Upper lobe of right lung (tissue), 1 donor: ENCODE measurements around the gene LDLRAP1. TPM values are rescaled to one million over a fixed set of nuclear protein-coding genes. Genes with fewer than 3 reads are reported as not detected.

Experiments
- ATAC-seq: fragments of 200-7000 bp; cut with Tn5 transposase; one replicate; pipeline ENCODE4 v1.9.1; 2020; ENCODE audit warnings: mild to moderate bottlenecking, moderate library complexity
- DNase-seq: peaks from one replicate; pipeline ENCODE4 v3.0.0-alpha.2; 2020
- H3K27ac ChIP-seq: fragments of 200-600 bp; one replicate; pipeline ENCODE4 v1.8.0; 2022
- H3K27me3 ChIP-seq: fragments of 200-600 bp; one replicate; pipeline ENCODE4 v1.8.0; 2022; ENCODE audit warnings: mild to moderate bottlenecking
- H3K36me3 ChIP-seq: fragments of 200-600 bp; one replicate; pipeline ENCODE4 v1.8.0; 2022
- H3K4me1 ChIP-seq: fragments of 200-600 bp; one replicate; pipeline ENCODE4 v1.8.0; 2022
- H3K4me3 ChIP-seq: fragments of 200-600 bp; one replicate; pipeline ENCODE4 v1.8.0; 2022; ENCODE audit warnings: mild to moderate bottlenecking
- H3K9me3 ChIP-seq: fragments of 200-600 bp; one replicate; pipeline ENCODE4 v1.8.0; 2022
- CTCF ChIP-seq: fragments of 200-600 bp; IDR thresholded peaks from one replicate; pipeline ENCODE4 v1.8.0; 2022; ENCODE audit warnings: antibody characterized with exemption
- intact Hi-C: fragments of 100-400 bp; cut with DNase I; formaldehyde crosslinking; loops from one replicate; pipeline ENCODE4 v1.11.0; 2022
- total RNA-seq: library from RNA; stranded (reverse); fragmentation: NEBNext Ultra II Directional; extraction: Animal tissue kit (Norgen Biotek cat#: 25700); gene quantifications from one replicate; pipeline ENCODE4 v1.2.1, GENCODE V29; 2021
- donor health status: DM: no; HTN: yes; CAD: no; lungs with severe emphysema.

LDLRAP1 gene
- total RNA-seq, 1 donor from 2014 or later: 35.1 TPM

DNA sequence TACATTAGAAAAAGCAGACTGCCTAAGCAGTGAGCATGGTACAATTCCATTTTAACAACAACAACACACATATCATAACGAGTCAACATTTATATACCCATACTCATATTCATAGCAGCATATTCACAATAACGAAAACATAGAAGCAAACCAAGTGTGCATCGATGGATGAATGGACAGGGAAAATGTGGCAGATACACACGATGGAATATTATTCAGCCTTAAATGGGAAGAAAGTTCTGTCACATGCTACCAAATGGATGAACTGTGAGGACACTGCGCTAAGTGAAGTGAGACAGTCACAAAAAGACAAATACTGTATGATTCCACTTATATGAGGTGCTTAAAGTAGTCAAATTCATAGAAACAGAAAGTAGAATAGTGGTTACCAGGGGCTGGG, 63.7 kb downstream of the LDLRAP1 start:
- Histone ChIP-seq H3K9me3 (no peaks in the 10 kb centered on the region), H3K36me3 (no peaks in the 10 kb centered on the region), H3K27me3 (no peaks in the 10 kb centered on the region), H3K27ac (no peak overlapping the region), H3K4me1 (peaks cover 11% of the 10 kb centered on the region), H3K4me3 (no peak overlapping the region)
- intact Hi-C loops: no loop called here
- ATAC-seq (no peak), DNase-seq (no peak)
- TF ChIP-seq CTCF: no peak

- Histone ChIP-seq H3K4me3 (peak overlapping the region; percentile 21), H3K4me1 (peaks cover 11% of the 10 kb centered on the region), H3K36me3 (no peaks in the 10 kb centered on the region), H3K27ac (no peak overlapping the region), H3K27me3 (no peaks in the 10 kb centered on the region), H3K9me3 (no peaks in the 10 kb centered on the region)
- TF ChIP-seq CTCF: peak; percentile 60
- intact Hi-C loops: no loop called here
- ATAC-seq (peak; percentile 97), DNase-seq (peak; percentile 89)
These were observed 65.2 kb downstream of the LDLRAP1 start for GRCh38 chr1:25608488-25609178.

- no peak overlapping the region for H3K27ac ChIP-seq
- H3K4me3 ChIP-seq: no peak overlapping the region
- H3K9me3 ChIP-seq: no peaks in the 10 kb centered on the region
- H3K4me1 ChIP-seq: peaks cover 11% of the 10 kb centered on the region
- no peak for TF ChIP-seq CTCF
- DNase-seq (no peak), ATAC-seq (no peak)
- H3K36me3 ChIP-seq: no peaks in the 10 kb centered on the region
- intact Hi-C loops: loop anchor here (10.0 kb wide), 1 partner anchor 185 kb away; no protein-coding TSS in a partner anchor
- H3K27me3 ChIP-seq: no peaks in the 10 kb centered on the region
These were observed 66.5 kb downstream of the LDLRAP1 start for GRCh38 chr1:25609921-25610320.

DNA sequence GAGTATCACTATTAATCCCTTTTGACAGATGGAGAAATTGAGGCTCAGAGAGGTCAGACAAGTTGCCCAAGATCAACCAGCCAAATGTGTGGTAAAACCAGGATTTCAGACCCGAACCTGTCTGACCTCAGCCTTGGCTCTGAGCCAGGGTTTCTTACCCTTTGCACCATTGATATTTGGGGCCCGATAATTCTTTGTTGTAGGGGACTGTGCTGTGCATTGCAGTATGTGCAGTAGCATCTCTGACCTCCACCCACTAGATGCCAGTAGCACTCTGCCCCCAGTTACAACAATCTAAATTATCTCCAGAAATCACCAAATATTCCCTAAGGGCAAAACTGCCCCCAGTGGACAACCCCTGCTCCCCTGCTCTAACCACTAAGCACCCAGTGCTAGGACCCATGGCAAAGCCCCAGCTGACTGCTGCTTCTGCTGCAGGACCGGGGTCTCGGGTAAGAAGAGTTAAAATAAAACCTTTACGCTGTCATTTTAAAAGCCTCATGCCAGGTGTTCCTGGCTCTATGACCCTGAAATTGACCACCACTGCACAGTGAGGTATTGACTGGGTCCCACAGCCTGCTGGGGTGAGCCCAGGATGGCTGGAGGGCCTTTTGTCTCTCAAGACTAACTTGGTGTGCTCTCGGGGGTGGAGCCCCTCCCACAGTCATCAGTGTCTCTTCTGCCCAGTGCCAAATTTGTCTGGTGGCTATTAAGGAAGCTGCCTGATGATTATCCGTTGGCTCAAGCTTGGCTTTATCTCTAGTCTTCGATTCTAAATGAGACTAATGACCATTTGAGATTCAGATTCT, 67.6 kb downstream of the LDLRAP1 start:
- ATAC-seq (no peak), DNase-seq (no peak)
- Histone ChIP-seq H3K4me3 (no peak overlapping the region), H3K27ac (no peak overlapping the region), H3K4me1 (peaks cover 11% of the 10 kb centered on the region), H3K36me3 (no peaks in the 10 kb centered on the region), H3K27me3 (no peaks in the 10 kb centered on the region), H3K9me3 (no peaks in the 10 kb centered on the region)
- peak; percentile 17 for TF ChIP-seq CTCF
- intact Hi-C loops: loop anchor here (10.0 kb wide), 1 partner anchor 184 kb away; no protein-coding TSS in a partner anchor

- no peak for TF ChIP-seq CTCF
- DNase-seq: no peak
- no peaks in the 10 kb centered on the region for H3K27me3 ChIP-seq
- H3K4me1 ChIP-seq: peaks cover 11% of the 10 kb centered on the region
- intact Hi-C loops: loop anchor here (10.0 kb wide), 1 partner anchor 183 kb away; no protein-coding TSS in a partner anchor
- H3K36me3 ChIP-seq: no peaks in the 10 kb centered on the region
- H3K4me3 ChIP-seq: no peak overlapping the region
- no peak overlapping the region for H3K27ac ChIP-seq
- no peaks in the 10 kb centered on the region for H3K9me3 ChIP-seq
- no peak for ATAC-seq
These were observed 68.4 kb downstream of the LDLRAP1 start for GRCh38 chr1:25611843-25612242.
